ENCODE measurements around the gene FPR1. TPM values are rescaled to one million over a fixed set of nuclear protein-coding genes. Genes with fewer than 3 reads are reported as not detected.

Gene FPR1
- total and polyA plus RNA-seq, 2 of the 13 experiments (the other 11 are each of a cell fraction or from before 2014, with no cell fraction given): not detected

- ChIA-PET CTCF (ENCODE audit: low intra/inter-chr PET ratio, low total read pairs) (no interaction called here), POLR2A (no interaction called here)
- no peak for DNase-seq (ENCODE audit: low spot score)
- BruUV-seq (replicated peaks): no TSS peak
- H3K27ac ChIP-seq (ENCODE audit: extremely low read length, insufficient read depth, low read length): no peak overlapping the region
- no peaks in the 10 kb centered on the region for H4K20me1 ChIP-seq (ENCODE audit: insufficient read depth, low read length)
- H3K9me3 ChIP-seq (ENCODE audit: low read length): peaks cover 3% of the 10 kb centered on the region; the same call in 1 of the 2 replicates
- no peaks in the 10 kb centered on the region for H3K79me2 ChIP-seq (ENCODE audit: insufficient read depth, low read length)
- no peak overlapping the region for H3K4me2 ChIP-seq (ENCODE audit: low read depth, low read length)
- no peaks in the 10 kb centered on the region for H3K4me1 ChIP-seq (ENCODE audit: insufficient read depth, low read length)
- H3K36me3 ChIP-seq (replicated peaks in 1 of 2; ENCODE audit: control insufficient read depth in 1 of 2, insufficient read depth in 2 of 2, low read length in 2 of 2): no peaks in the 10 kb centered on the region
- no peak overlapping the region for H3K4me3 ChIP-seq (replicated peaks in 1 of 3; ENCODE audit: insufficient read depth in 1 of 3, low read depth in 2 of 3, low read length in 3 of 3)
- 0% methylated on average over 4 of the region's 6 CpGs for WGBS (ENCODE audit: low lambda C conversion rate)
- no peaks in the 10 kb centered on the region for H3K27me3 ChIP-seq (ENCODE audit: control insufficient read depth in 1 of 2, insufficient read depth in 2 of 2, low read length in 2 of 2)
- ATAC-seq: no peak
- FAIRE-seq: no peak
- H3K9ac ChIP-seq (ENCODE audit: insufficient read depth, low read depth, low read length): no peak overlapping the region
- in situ Hi-C loops (cut with HindIII; ENCODE audit: extremely low pct_ligation_motif_present, low pct_unique_long_range_greater_than_20kb): no loop called here
- intact Hi-C loops (cut with micrococcal nuclease; ENCODE audit: unreplicated experiment): no loop called here
- H2AFZ ChIP-seq (ENCODE audit: low read length): no peak overlapping the region
- TF ChIP-seq, protein P1, sequence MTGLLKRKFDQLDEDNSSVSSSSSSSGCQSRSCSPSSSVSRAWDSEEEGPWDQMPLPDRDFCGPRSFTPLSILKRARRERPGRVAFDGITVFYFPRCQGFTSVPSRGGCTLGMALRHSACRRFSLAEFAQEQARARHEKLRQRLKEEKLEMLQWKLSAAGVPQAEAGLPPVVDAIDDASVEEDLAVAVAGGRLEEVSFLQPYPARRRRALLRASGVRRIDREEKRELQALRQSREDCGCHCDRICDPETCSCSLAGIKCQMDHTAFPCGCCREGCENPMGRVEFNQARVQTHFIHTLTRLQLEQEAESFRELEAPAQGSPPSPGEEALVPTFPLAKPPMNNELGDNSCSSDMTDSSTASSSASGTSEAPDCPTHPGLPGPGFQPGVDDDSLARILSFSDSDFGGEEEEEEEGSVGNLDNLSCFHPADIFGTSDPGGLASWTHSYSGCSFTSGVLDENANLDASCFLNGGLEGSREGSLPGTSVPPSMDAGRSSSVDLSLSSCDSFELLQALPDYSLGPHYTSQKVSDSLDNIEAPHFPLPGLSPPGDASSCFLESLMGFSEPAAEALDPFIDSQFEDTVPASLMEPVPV (CRISPR knock-in tag; IDR thresholded peaks at IDR 0.05): no peak
- TF ChIP-seq ZNF317 (CRISPR knock-in tag; IDR thresholded peaks at IDR 0.05) (no peak), RARG (CRISPR knock-in tag; IDR thresholded peaks at IDR 0.05; ENCODE audit: low read depth) (no peak), FOXJ3 (CRISPR knock-in tag; IDR thresholded peaks at IDR 0.05; ENCODE audit: borderline replicate concordance) (no peak), ZNF629 (CRISPR knock-in tag; conservative IDR thresholded peaks at IDR 0.05) (no peak), REL (CRISPR knock-in tag; conservative IDR thresholded peaks at IDR 0.05) (no peak), ONECUT2 (CRISPR knock-in tag; IDR thresholded peaks at IDR 0.05) (no peak), ESRRA (CRISPR knock-in tag; IDR thresholded peaks at IDR 0.05; ENCODE audit: low read depth) (no peak), ZBTB21 (CRISPR knock-in tag; IDR thresholded peaks at IDR 0.05) (no peak), FOSL1 (CRISPR knock-in tag; IDR thresholded peaks at IDR 0.05; ENCODE audit: borderline replicate concordance) (no peak), PAF1 (CRISPR knock-in tag; IDR thresholded peaks at IDR 0.05) (no peak), ZNF292 (CRISPR knock-in tag; IDR thresholded peaks at IDR 0.05; ENCODE audit: borderline replicate concordance, low read depth) (no peak)
- TF ChIP-seq, protein P2, sequence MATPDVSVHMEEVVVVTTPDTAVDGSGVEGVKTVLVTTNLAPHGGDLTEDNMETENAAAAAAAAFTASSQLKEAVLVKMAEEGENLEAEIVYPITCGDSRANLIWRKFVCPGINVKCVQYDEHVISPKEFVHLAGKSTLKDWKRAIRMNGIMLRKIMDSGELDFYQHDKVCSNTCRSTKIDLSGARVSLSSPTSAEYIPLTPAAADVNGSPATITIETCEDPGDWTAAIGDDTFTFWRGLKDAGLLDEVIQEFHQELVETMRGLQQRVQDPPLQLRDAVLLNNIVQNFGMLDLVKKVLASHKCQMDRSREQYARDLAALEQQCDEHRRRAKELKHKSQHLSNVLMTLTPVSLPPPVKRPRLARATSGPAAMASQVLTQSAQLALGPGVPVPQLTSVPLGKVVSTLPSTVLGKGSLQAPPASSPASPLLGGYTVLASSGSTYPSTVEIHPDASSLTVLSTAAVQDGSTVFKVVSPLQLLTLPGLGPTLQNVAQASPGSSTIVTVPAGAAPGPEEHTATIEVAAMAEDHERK (CRISPR knock-in tag; IDR thresholded peaks at IDR 0.05; ENCODE audit: low read depth): no peak
- TF ChIP-seq, protein P3, sequence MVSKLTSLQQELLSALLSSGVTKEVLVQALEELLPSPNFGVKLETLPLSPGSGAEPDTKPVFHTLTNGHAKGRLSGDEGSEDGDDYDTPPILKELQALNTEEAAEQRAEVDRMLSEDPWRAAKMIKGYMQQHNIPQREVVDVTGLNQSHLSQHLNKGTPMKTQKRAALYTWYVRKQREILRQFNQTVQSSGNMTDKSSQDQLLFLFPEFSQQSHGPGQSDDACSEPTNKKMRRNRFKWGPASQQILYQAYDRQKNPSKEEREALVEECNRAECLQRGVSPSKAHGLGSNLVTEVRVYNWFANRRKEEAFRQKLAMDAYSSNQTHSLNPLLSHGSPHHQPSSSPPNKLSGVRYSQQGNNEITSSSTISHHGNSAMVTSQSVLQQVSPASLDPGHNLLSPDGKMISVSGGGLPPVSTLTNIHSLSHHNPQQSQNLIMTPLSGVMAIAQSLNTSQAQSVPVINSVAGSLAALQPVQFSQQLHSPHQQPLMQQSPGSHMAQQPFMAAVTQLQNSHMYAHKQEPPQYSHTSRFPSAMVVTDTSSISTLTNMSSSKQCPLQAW (CRISPR knock-in tag; IDR thresholded peaks at IDR 0.05): no peak
These were observed 37.5 kb upstream of the FPR1 start for GRCh38 chr19:51789061-51789795.
